Fibroblast of upper back skin (primary cell): ENCODE data around the gene ADCY4.

ENCODE experiments used
- DNase-seq: peaks from one replicate; pipeline ENCODE4 v3.0.0-alpha.2; 2013

Gene ADCY4

GRCh38 chr14:24271134-24271833 is 63.6 kb downstream of the ADCY4 start, which contains the start of gene RABGGTA:
TSS of gene RABGGTA (minus strand) at chr14:24271597. CDS start at chr14:24271115, 482 bp downstream.
- DNase-seq = peak; percentile 83

- DNase-seq = no peak
These were observed 64.2 kb downstream of the ADCY4 start for GRCh38 chr14:24270537-24271133.

- no peak for DNase-seq
These were observed 64.8 kb downstream of the ADCY4 start for GRCh38 chr14:24269910-24270536.

GRCh38 chr14:24269368-24269767 is 65.5 kb downstream of the ADCY4 start:
- no peak for DNase-seq
